Smooth muscle cell of the coronary artery (primary cell): ENCODE measurements around the gene RAB38. TPM values are rescaled to one million over a fixed set of nuclear protein-coding genes. Genes with fewer than 3 reads are reported as not detected.

Experiments
- total RNA-seq: library from RNA; depleted of rRNA; stranded (reverse); fragments of >200 nt; gene quantifications from 2 replicates; pipeline ENCODE4 v1.2.3, GENCODE V29; 2014; ENCODE audit warnings: low replicate concordance

The RAB38 gene
- 1.1 and 1.4 TPM in 2 replicates for total RNA-seq

GRCh38 chr11:88174709-88175568 is at the start of gene RAB38:
Gene RAB38 (minus strand): TSS chr11:88175443. CDS start chr11:88175384, 59 bp downstream.

Other genes with a start within 250 kb of the RAB38 start
- 20.6 and 62.8 TPM in 2 replicates for gene CTSC, start 162.3 kb upstream of the RAB38 start, total RNA-seq